ENCODE data around the gene ERCC4.

DNA sequence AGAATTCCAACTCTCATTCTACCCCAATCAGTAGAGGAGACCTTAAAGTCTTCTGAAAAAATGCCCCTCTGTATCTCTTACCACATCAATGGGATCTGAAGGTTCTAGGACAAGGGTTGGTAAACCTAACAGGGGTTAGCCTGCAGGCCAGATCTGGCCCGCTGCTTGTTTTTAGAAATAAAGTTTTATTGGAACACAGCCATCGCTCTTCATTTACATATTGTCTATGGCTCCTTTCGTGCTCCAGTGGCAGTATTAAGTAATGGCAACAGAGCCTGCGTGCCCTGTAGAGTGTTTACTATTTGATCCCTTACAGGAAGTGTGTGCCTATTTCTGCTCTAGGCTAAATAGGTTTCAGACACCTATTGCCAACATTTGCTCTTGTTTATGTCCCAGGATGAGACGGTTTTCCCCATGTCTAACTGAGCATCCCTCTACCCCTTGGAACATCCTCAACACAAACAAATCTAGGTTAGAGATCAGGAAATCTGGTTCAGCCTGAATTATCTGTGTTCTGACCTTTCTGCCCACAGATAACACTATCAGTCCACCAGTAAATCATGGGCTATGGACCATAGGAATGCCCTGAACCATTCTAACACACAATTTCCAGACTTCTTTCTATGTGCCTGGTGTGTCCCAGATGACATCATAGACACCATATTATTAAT, 44.2 kb upstream of the ERCC4 start:
- TF ChIP-seq, protein P1, sequence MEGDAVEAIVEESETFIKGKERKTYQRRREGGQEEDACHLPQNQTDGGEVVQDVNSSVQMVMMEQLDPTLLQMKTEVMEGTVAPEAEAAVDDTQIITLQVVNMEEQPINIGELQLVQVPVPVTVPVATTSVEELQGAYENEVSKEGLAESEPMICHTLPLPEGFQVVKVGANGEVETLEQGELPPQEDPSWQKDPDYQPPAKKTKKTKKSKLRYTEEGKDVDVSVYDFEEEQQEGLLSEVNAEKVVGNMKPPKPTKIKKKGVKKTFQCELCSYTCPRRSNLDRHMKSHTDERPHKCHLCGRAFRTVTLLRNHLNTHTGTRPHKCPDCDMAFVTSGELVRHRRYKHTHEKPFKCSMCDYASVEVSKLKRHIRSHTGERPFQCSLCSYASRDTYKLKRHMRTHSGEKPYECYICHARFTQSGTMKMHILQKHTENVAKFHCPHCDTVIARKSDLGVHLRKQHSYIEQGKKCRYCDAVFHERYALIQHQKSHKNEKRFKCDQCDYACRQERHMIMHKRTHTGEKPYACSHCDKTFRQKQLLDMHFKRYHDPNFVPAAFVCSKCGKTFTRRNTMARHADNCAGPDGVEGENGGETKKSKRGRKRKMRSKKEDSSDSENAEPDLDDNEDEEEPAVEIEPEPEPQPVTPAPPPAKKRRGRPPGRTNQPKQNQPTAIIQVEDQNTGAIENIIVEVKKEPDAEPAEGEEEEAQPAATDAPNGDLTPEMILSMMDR (IDR thresholded peaks at IDR 0.05): no peak
- no peak for TF ChIP-seq ZFX (IDR thresholded peaks at IDR 0.05; ENCODE audit: borderline replicate concordance)

Data from 22Rv1 (cell line).